ENCODE measurements around the gene KRT34.

DNA sequence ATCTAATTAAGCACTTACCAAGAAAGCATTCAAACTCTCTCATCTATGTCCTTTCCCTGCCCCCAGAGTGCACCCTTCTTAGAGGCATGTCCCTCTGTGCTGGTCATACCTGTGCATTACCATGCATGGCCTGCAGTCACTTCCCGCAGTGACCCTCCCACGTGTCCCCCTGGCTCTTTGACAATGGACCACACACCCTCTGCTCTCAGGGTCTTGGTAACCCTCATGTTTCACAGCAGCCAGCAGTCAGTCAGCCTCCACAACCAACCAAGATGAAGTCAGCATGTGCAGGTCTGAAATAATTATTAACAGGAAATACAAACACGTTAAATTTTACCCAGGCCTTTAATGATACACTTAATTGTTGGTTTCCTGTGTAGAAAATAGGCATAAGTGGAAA is 41.6 kb downstream of the KRT34 start:
- TF ChIP-seq, protein P1, sequence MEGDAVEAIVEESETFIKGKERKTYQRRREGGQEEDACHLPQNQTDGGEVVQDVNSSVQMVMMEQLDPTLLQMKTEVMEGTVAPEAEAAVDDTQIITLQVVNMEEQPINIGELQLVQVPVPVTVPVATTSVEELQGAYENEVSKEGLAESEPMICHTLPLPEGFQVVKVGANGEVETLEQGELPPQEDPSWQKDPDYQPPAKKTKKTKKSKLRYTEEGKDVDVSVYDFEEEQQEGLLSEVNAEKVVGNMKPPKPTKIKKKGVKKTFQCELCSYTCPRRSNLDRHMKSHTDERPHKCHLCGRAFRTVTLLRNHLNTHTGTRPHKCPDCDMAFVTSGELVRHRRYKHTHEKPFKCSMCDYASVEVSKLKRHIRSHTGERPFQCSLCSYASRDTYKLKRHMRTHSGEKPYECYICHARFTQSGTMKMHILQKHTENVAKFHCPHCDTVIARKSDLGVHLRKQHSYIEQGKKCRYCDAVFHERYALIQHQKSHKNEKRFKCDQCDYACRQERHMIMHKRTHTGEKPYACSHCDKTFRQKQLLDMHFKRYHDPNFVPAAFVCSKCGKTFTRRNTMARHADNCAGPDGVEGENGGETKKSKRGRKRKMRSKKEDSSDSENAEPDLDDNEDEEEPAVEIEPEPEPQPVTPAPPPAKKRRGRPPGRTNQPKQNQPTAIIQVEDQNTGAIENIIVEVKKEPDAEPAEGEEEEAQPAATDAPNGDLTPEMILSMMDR (IDR thresholded peaks at IDR 0.05): no peak
- TF ChIP-seq, protein P2, sequence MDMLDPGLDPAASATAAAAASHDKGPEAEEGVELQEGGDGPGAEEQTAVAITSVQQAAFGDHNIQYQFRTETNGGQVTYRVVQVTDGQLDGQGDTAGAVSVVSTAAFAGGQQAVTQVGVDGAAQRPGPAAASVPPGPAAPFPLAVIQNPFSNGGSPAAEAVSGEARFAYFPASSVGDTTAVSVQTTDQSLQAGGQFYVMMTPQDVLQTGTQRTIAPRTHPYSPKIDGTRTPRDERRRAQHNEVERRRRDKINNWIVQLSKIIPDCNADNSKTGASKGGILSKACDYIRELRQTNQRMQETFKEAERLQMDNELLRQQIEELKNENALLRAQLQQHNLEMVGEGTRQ (IDR thresholded peaks at IDR 0.05; ENCODE audit: borderline replicate concordance, low read depth, low read length): no peak
- TF ChIP-seq MXI1 (IDR thresholded peaks at IDR 0.05; ENCODE audit: low read depth, low read length): no peak
- no peak for TF ChIP-seq RFX5 (IDR thresholded peaks at IDR 0.05; ENCODE audit: low read length)
- no peak for TF ChIP-seq SIN3A (IDR thresholded peaks at IDR 0.05; ENCODE audit: borderline replicate concordance, low read depth, low read length)
- no peak for TF ChIP-seq ZBTB33 (IDR thresholded peaks at IDR 0.05; ENCODE audit: borderline replicate concordance, low read depth)
